Endothelial cell (in vitro differentiated cells): ENCODE data around the gene SYNPO. TPM values are rescaled to one million over a fixed set of nuclear protein-coding genes. Genes with fewer than 3 reads are reported as not detected.

ENCODE experiments used
- DNase-seq: peaks from one replicate; pipeline ENCODE4 v3.0.0; 2021; ENCODE audit warnings: low spot score
- H3K27ac Mint-ChIP-seq: one replicate; pipeline ENCODE4 v1.8.0; 2021; ENCODE audit warnings: mixed read lengths, inconsistent platforms; ENCODE audit not compliant: unreplicated experiment
- H3K27me3 Mint-ChIP-seq: one replicate; pipeline ENCODE4 v1.8.0; 2021; ENCODE audit warnings: mild to moderate bottlenecking, moderate library complexity, mixed read lengths, inconsistent platforms; ENCODE audit not compliant: unreplicated experiment
- H3K36me3 Mint-ChIP-seq: one replicate; pipeline ENCODE4 v1.8.0; 2021; ENCODE audit warnings: mild to moderate bottlenecking, low read depth, mixed read lengths, inconsistent platforms; ENCODE audit not compliant: unreplicated experiment
- H3K4me1 Mint-ChIP-seq: one replicate; pipeline ENCODE4 v1.8.0; 2021; ENCODE audit warnings: mild to moderate bottlenecking, mixed read lengths, inconsistent platforms; ENCODE audit not compliant: unreplicated experiment
- H3K4me3 Mint-ChIP-seq: one replicate; pipeline ENCODE4 v1.8.0; 2021; ENCODE audit warnings: mild to moderate bottlenecking, mixed read lengths, inconsistent platforms; ENCODE audit not compliant: unreplicated experiment
- H3K9me3 Mint-ChIP-seq: one replicate; pipeline ENCODE4 v1.8.0; 2021; ENCODE audit warnings: mixed read lengths, inconsistent platforms; ENCODE audit not compliant: unreplicated experiment
- CTCF ChIP-seq: fragments of 200-600 bp; sonication (generic); IDR thresholded peaks from one replicate; pipeline ENCODE4 v1.5.0; 2021; ENCODE audit warnings: antibody characterized with exemption; ENCODE audit not compliant: unreplicated experiment
- total RNA-seq: library from RNA; stranded (reverse); fragmentation: NEBNext Ultra II Directional; extraction: Animal tissue kit (Norgen Biotek cat#: 25700); gene quantifications from one replicate; pipeline ENCODE4 v1.2.1, GENCODE V29; 2021; ENCODE audit not compliant: unreplicated experiment

The SYNPO gene
- total RNA-seq, 1 donor from 2014 or later = 94.3 TPM

- DNase-seq = peak; percentile 84
- Mint-ChIP-seq H3K4me3 (peak overlapping the region; percentile 85), H3K9me3 (no peaks in the 10 kb centered on the region), H3K4me1 (peaks cover 36% of the 10 kb centered on the region), H3K27me3 (peaks cover 17% of the 10 kb centered on the region), H3K27ac (no peak overlapping the region), H3K36me3 (peaks cover 13% of the 10 kb centered on the region)
- peak; percentile 76 for TF ChIP-seq CTCF
Measured at GRCh38 chr5:150656191-150657132, 16.0 kb downstream of the SYNPO start.

GRCh38 chr5:150658121-150658520 lies 17.7 kb downstream of the SYNPO start:
- H3K4me3 Mint-ChIP-seq = no peak overlapping the region
- peaks cover 13% of the 10 kb centered on the region for H3K36me3 Mint-ChIP-seq
- TF ChIP-seq CTCF = no peak
- no peak overlapping the region for H3K27ac Mint-ChIP-seq
- no peaks in the 10 kb centered on the region for H3K9me3 Mint-ChIP-seq
- DNase-seq = no peak
- H3K27me3 Mint-ChIP-seq = peaks cover 14% of the 10 kb centered on the region
- peaks cover 32% of the 10 kb centered on the region for H3K4me1 Mint-ChIP-seq

GRCh38 chr5:150658699-150659265 lies 18.3 kb downstream of the SYNPO start:
- TF ChIP-seq CTCF = no peak
- H3K4me3 Mint-ChIP-seq = peak overlapping the region; percentile 78
- peaks cover 32% of the 10 kb centered on the region for H3K4me1 Mint-ChIP-seq
- no peaks in the 10 kb centered on the region for H3K9me3 Mint-ChIP-seq
- H3K36me3 Mint-ChIP-seq = peaks cover 13% of the 10 kb centered on the region
- no peak overlapping the region for H3K27ac Mint-ChIP-seq
- DNase-seq = no peak
- peaks cover 14% of the 10 kb centered on the region for H3K27me3 Mint-ChIP-seq

GRCh38 chr5:150659360-150660107 lies 19.1 kb downstream of the SYNPO start:
- Mint-ChIP-seq H3K4me3 (no peak overlapping the region), H3K36me3 (peaks cover 13% of the 10 kb centered on the region)

More at GRCh38 chr5:150659360-150660107, 19.1 kb downstream of the SYNPO start:
- no peak for DNase-seq
- Mint-ChIP-seq H3K9me3 (no peaks in the 10 kb centered on the region), H3K27me3 (peaks cover 14% of the 10 kb centered on the region), H3K4me1 (peaks cover 29% of the 10 kb centered on the region), H3K27ac (peak overlapping the region; percentile 27)
- no peak for TF ChIP-seq CTCF
